ENCODE results near the gene TYW3. TPM values are rescaled to one million over a fixed set of nuclear protein-coding genes. Genes with fewer than 3 reads are reported as not detected.

Gene TYW3
- total RNA-seq, 1 donor from 2014 or later, result 0.13 TPM

- no peak overlapping the region for H2AFZ ChIP-seq (replicated peaks)
- no peaks in the 10 kb centered on the region for H3K9me3 ChIP-seq (ENCODE audit: low read depth)
- Mint-ChIP-seq H3K27ac (peak overlapping the region; percentile 44), H3K36me3 (no peaks in the 10 kb centered on the region), H3K4me1 (peaks cover 15% of the 10 kb centered on the region), H3K4me3 (no peak overlapping the region), H3K9me3 (no peaks in the 10 kb centered on the region), H3K27me3 (ENCODE audit: insufficient read depth, low read depth) (no peaks in the 10 kb centered on the region)
- no peak overlapping the region for H3K4me3 ChIP-seq
- no peaks in the 10 kb centered on the region for H3F3A ChIP-seq (ENCODE audit: low read depth)
- no peaks in the 10 kb centered on the region for H3K36me3 ChIP-seq
- no peaks in the 10 kb centered on the region for H3K4me1 ChIP-seq
- no peak overlapping the region for H3K27ac ChIP-seq
- H3K4me2 ChIP-seq, result no peak overlapping the region
- H3K27me3 ChIP-seq, result no peaks in the 10 kb centered on the region
- TF ChIP-seq CTCF (IDR thresholded peaks at IDR 0.05) (no peak), EZH2 (IDR thresholded peaks at IDR 0.05) (no peak), EZH2phosphoT487 (IDR thresholded peaks at IDR 0.05) (no peak)
- H3K79me2 ChIP-seq (ENCODE audit: low read depth), result no peaks in the 10 kb centered on the region
- H4K20me1 ChIP-seq (ENCODE audit: low read depth), result no peaks in the 10 kb centered on the region
- H3K9ac ChIP-seq, result no peak overlapping the region
- no peak for DNase-seq (ENCODE audit: low spot score)
These were observed 46.0 kb upstream of the TYW3 start for GRCh38 chr1:74686928-74687327.

- H4K20me1 ChIP-seq (ENCODE audit: low read depth), result no peaks in the 10 kb centered on the region
- TF ChIP-seq EZH2phosphoT487 (IDR thresholded peaks at IDR 0.05) (no peak), CTCF (IDR thresholded peaks at IDR 0.05) (peak; percentile 95)
- H3K36me3 ChIP-seq, result no peaks in the 10 kb centered on the region
- DNase-seq (ENCODE audit: low spot score), result peak; percentile 73
- H3K9me3 ChIP-seq (ENCODE audit: low read depth), result no peaks in the 10 kb centered on the region
- H3K27ac ChIP-seq, result no peak overlapping the region
- H3K36me3 Mint-ChIP-seq, result no peaks in the 10 kb centered on the region
- no peaks in the 10 kb centered on the region for H3F3A ChIP-seq (ENCODE audit: low read depth)
- H3K4me1 Mint-ChIP-seq, result peaks cover 19% of the 10 kb centered on the region
- H3K4me2 ChIP-seq, result no peak overlapping the region
- H3K4me3 ChIP-seq, result no peak overlapping the region
- H3K9me3 Mint-ChIP-seq, result no peaks in the 10 kb centered on the region
- no peaks in the 10 kb centered on the region for H3K4me1 ChIP-seq
- no peak overlapping the region for H3K9ac ChIP-seq
- H2AFZ ChIP-seq (replicated peaks), result peak overlapping the region; percentile 88
- peak overlapping the region; percentile 72 for H3K27ac Mint-ChIP-seq
- H3K27me3 Mint-ChIP-seq (ENCODE audit: insufficient read depth, low read depth), result no peaks in the 10 kb centered on the region
- H3K27me3 ChIP-seq, result no peaks in the 10 kb centered on the region
- no peaks in the 10 kb centered on the region for H3K79me2 ChIP-seq (ENCODE audit: low read depth)
- no peak overlapping the region for H3K4me3 Mint-ChIP-seq
These were observed 43.2 kb upstream of the TYW3 start for GRCh38 chr1:74689621-74690363.

GRCh38 chr1:74690364-74690696 is 42.6 kb upstream of the TYW3 start:
- Histone ChIP-seq H3K27ac (no peak overlapping the region), H3K9me3 (ENCODE audit: low read depth) (no peaks in the 10 kb centered on the region), H3K4me1 (no peaks in the 10 kb centered on the region), H2AFZ (replicated peaks) (peak overlapping the region; percentile 88), H3K4me2 (no peak overlapping the region), H3K79me2 (ENCODE audit: low read depth) (no peaks in the 10 kb centered on the region), H3K4me3 (no peak overlapping the region), H4K20me1 (ENCODE audit: low read depth) (no peaks in the 10 kb centered on the region), H3K36me3 (no peaks in the 10 kb centered on the region), H3K9ac (no peak overlapping the region), H3K27me3 (no peaks in the 10 kb centered on the region), H3F3A (ENCODE audit: low read depth) (no peaks in the 10 kb centered on the region)
- H3K27me3 Mint-ChIP-seq (ENCODE audit: insufficient read depth, low read depth), result no peaks in the 10 kb centered on the region
- DNase-seq (ENCODE audit: low spot score), result no peak
- TF ChIP-seq CTCF (IDR thresholded peaks at IDR 0.05), result no peak
- TF ChIP-seq EZH2 (IDR thresholded peaks at IDR 0.05), result no peak
- TF ChIP-seq EZH2phosphoT487 (IDR thresholded peaks at IDR 0.05), result no peak
- H3K27ac Mint-ChIP-seq, result peak overlapping the region; percentile 72
- H3K4me1 Mint-ChIP-seq, result peaks cover 19% of the 10 kb centered on the region
- H3K4me3 Mint-ChIP-seq, result no peak overlapping the region
- H3K36me3 Mint-ChIP-seq, result no peaks in the 10 kb centered on the region
- H3K9me3 Mint-ChIP-seq, result no peaks in the 10 kb centered on the region
